ENCODE data around the gene TMTC1. TPM values are rescaled to one million over a fixed set of nuclear protein-coding genes. Genes with fewer than 3 reads are reported as not detected.

Gene TMTC1
- total RNA-seq, 1 experiment from 2014 or later: not detected

- Mint-ChIP-seq H3K27ac (ENCODE audit: unreplicated experiment) (no peak overlapping the region), H3K4me3 (ENCODE audit: unreplicated experiment) (no peak overlapping the region), H3K9me3 (ENCODE audit: unreplicated experiment) (peaks cover 15% of the 10 kb centered on the region), H3K36me3 (ENCODE audit: insufficient read depth, unreplicated experiment) (no peaks in the 10 kb centered on the region), H3K4me1 (ENCODE audit: low read depth, unreplicated experiment) (no peaks in the 10 kb centered on the region), H3K27me3 (ENCODE audit: insufficient read depth, unreplicated experiment) (no peaks in the 10 kb centered on the region)
- intact Hi-C loops (cut with micrococcal nuclease; ENCODE audit: unreplicated experiment): no loop called here
- TF ChIP-seq, protein P1, sequence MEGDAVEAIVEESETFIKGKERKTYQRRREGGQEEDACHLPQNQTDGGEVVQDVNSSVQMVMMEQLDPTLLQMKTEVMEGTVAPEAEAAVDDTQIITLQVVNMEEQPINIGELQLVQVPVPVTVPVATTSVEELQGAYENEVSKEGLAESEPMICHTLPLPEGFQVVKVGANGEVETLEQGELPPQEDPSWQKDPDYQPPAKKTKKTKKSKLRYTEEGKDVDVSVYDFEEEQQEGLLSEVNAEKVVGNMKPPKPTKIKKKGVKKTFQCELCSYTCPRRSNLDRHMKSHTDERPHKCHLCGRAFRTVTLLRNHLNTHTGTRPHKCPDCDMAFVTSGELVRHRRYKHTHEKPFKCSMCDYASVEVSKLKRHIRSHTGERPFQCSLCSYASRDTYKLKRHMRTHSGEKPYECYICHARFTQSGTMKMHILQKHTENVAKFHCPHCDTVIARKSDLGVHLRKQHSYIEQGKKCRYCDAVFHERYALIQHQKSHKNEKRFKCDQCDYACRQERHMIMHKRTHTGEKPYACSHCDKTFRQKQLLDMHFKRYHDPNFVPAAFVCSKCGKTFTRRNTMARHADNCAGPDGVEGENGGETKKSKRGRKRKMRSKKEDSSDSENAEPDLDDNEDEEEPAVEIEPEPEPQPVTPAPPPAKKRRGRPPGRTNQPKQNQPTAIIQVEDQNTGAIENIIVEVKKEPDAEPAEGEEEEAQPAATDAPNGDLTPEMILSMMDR (IDR thresholded peaks at IDR 0.05; ENCODE audit: insufficient read depth in 1 of 2, low read depth in 1 of 2, low read length in 1 of 2, severe bottlenecking in 1 of 2, unreplicated experiment in 1 of 2): no peak
- Histone ChIP-seq H3K9me3 (peaks cover 13% of the 10 kb centered on the region), H3K27me3 (replicated peaks; ENCODE audit: control insufficient read depth, insufficient read depth, low read length) (no peaks in the 10 kb centered on the region), H3K4me3 (ENCODE audit: low read depth, low read length) (no peak overlapping the region), H3K36me3 (ENCODE audit: control insufficient read depth, insufficient read depth, low read length) (no peaks in the 10 kb centered on the region), H3K4me1 (no peaks in the 10 kb centered on the region)
- DNase-seq: no peak
- no TSS peak for BruUV-seq (replicated peaks)
- CTCF ChIA-PET: no interaction called here
- POLR2A ChIA-PET: no interaction called here
Observed at GRCh38 chr12:29781188-29781587, 2.6 kb downstream of the TMTC1 start.

GRCh38 chr12:29780084-29780483, 3.7 kb downstream of the TMTC1 start:
- Mint-ChIP-seq H3K9me3 (ENCODE audit: unreplicated experiment) (peaks cover 26% of the 10 kb centered on the region), H3K36me3 (ENCODE audit: insufficient read depth, unreplicated experiment) (no peaks in the 10 kb centered on the region), H3K4me3 (ENCODE audit: unreplicated experiment) (no peak overlapping the region), H3K27ac (ENCODE audit: unreplicated experiment) (no peak overlapping the region), H3K27me3 (ENCODE audit: insufficient read depth, unreplicated experiment) (no peaks in the 10 kb centered on the region), H3K4me1 (ENCODE audit: low read depth, unreplicated experiment) (no peaks in the 10 kb centered on the region)
- Histone ChIP-seq H3K9me3 (peaks cover 16% of the 10 kb centered on the region), H3K36me3 (ENCODE audit: control insufficient read depth, insufficient read depth, low read length) (no peaks in the 10 kb centered on the region), H3K27me3 (replicated peaks; ENCODE audit: control insufficient read depth, insufficient read depth, low read length) (no peaks in the 10 kb centered on the region), H3K4me3 (ENCODE audit: low read depth, low read length) (no peak overlapping the region), H3K4me1 (no peaks in the 10 kb centered on the region)
- no peak for DNase-seq
- CTCF ChIA-PET: no interaction called here
- no TSS peak for BruUV-seq (replicated peaks)
- POLR2A ChIA-PET: no interaction called here
- TF ChIP-seq, protein P1 (IDR thresholded peaks at IDR 0.05; ENCODE audit: insufficient read depth in 1 of 2, low read depth in 1 of 2, low read length in 1 of 2, severe bottlenecking in 1 of 2, unreplicated experiment in 1 of 2): no peak
- intact Hi-C loops (cut with micrococcal nuclease; ENCODE audit: unreplicated experiment): no loop called here

GRCh38 chr12:29778531-29778930, 5.2 kb downstream of the TMTC1 start:
- Mint-ChIP-seq H3K36me3 (ENCODE audit: insufficient read depth, unreplicated experiment) (no peaks in the 10 kb centered on the region), H3K9me3 (ENCODE audit: unreplicated experiment) (peaks cover 38% of the 10 kb centered on the region), H3K4me3 (ENCODE audit: unreplicated experiment) (no peak overlapping the region), H3K27ac (ENCODE audit: unreplicated experiment) (no peak overlapping the region), H3K27me3 (ENCODE audit: insufficient read depth, unreplicated experiment) (no peaks in the 10 kb centered on the region), H3K4me1 (ENCODE audit: low read depth, unreplicated experiment) (no peaks in the 10 kb centered on the region)
- CTCF ChIA-PET: no interaction called here
- Histone ChIP-seq H3K9me3 (peaks cover 16% of the 10 kb centered on the region), H3K27me3 (replicated peaks; ENCODE audit: control insufficient read depth, insufficient read depth, low read length) (no peaks in the 10 kb centered on the region), H3K4me1 (no peaks in the 10 kb centered on the region), H3K36me3 (ENCODE audit: control insufficient read depth, insufficient read depth, low read length) (no peaks in the 10 kb centered on the region), H3K4me3 (ENCODE audit: low read depth, low read length) (no peak overlapping the region)
- TF ChIP-seq, protein P1 (IDR thresholded peaks at IDR 0.05; ENCODE audit: insufficient read depth in 1 of 2, low read depth in 1 of 2, low read length in 1 of 2, severe bottlenecking in 1 of 2, unreplicated experiment in 1 of 2): no peak
- POLR2A ChIA-PET: no interaction called here
- intact Hi-C loops (cut with micrococcal nuclease; ENCODE audit: unreplicated experiment): no loop called here
- BruUV-seq (replicated peaks): no TSS peak
- no peak for DNase-seq
